ENCODE results near the gene AWAT1.
"Not testable (repeated sequence)": the region's sequence is repeated elsewhere in the genome, so short reads cannot be mapped to it uniquely, and the experiment has no call there.

The AWAT1 gene

GRCh38 chrX:70208479-70208878 is 26.0 kb upstream of the AWAT1 start:
- no peak for DNase-seq
- no peak overlapping the region for H3K4me2 ChIP-seq (ENCODE audit: low read length, poor library complexity, severe bottlenecking)
- H3K23ac ChIP-seq (ENCODE audit: low read length in 2 of 2), result no peak overlapping the region
- no peak overlapping the region for H2BK5ac ChIP-seq (ENCODE audit: low read depth, low read length, poor library complexity, severe bottlenecking)
- H3K36me3 ChIP-seq (ENCODE audit: control insufficient read depth in 1 of 2, insufficient read depth in 2 of 2, low read depth in 1 of 2, low read length in 2 of 2), result no peaks in the 10 kb centered on the region
- no peak overlapping the region for H3K4me3 ChIP-seq (ENCODE audit: insufficient read depth in 1 of 2, low read depth in 1 of 2, low read length in 2 of 2)
- H3K27ac ChIP-seq (ENCODE audit: low read length, poor library complexity, severe bottlenecking), result no peak overlapping the region
- no peak overlapping the region for H3K18ac ChIP-seq (ENCODE audit: low read depth in 1 of 2, low read length in 2 of 2)
- no peak overlapping the region for H4K91ac ChIP-seq (ENCODE audit: low read length)
- no peaks in the 10 kb centered on the region for H3K4me1 ChIP-seq (ENCODE audit: control insufficient read depth, insufficient read depth, low read depth, low read length)
- H3K4ac ChIP-seq (ENCODE audit: low read depth in 1 of 2, low read length in 2 of 2), result no peak overlapping the region
- H2AFZ ChIP-seq (ENCODE audit: low read depth, low read length), result no peak overlapping the region
- no peak overlapping the region for H3K14ac ChIP-seq (ENCODE audit: low read length in 2 of 2)
- H3K9ac ChIP-seq (ENCODE audit: low read length), result no peak overlapping the region
- no peak overlapping the region for H2BK120ac ChIP-seq (ENCODE audit: low read depth, low read length)
- H2AK5ac ChIP-seq (ENCODE audit: low read length, severe bottlenecking), result no peak overlapping the region
- no peaks in the 10 kb centered on the region for H3K79me1 ChIP-seq (replicated peaks; ENCODE audit: low read length, poor library complexity, severe bottlenecking)
- no peak overlapping the region for H4K8ac ChIP-seq (ENCODE audit: low read length)
- no peak overlapping the region for H2BK15ac ChIP-seq (ENCODE audit: low read depth, poor library complexity, severe bottlenecking)
- no peaks in the 10 kb centered on the region for H3K9me3 ChIP-seq (ENCODE audit: control insufficient read depth, low read length)
- peaks cover 0 to 26% of the 10 kb centered on the region in 2 experiments for H3K27me3 ChIP-seq (ENCODE audit: control insufficient read depth in 1 of 2, insufficient read depth in 1 of 2, low read length in 2 of 2)
- H2BK12ac ChIP-seq (ENCODE audit: low read length in 2 of 2), result no peak overlapping the region

DNA sequence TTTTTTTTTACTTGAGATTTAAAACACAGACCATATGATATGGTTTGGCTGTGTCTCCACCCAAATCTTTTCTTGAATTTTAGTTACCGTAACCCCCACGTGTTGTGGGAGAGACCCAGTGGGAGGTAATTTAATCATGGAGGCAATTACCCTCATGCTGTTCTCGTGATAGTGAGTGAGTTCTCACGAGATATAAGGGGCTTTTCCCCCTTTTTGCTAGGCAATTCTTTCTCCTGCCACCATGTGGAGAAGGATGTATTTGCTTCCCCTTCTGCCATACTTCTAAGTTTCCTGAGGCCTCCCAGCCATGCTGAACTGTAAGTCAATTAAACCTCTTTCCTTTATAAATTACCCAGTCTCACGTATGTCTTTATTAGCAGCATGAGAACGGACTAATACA is 24.9 kb upstream of the AWAT1 start:
- WGBS, result 65% methylated on average over 3 of the region's 6 CpGs
- H2AK5ac ChIP-seq (ENCODE audit: low read length, severe bottlenecking); H3K4ac ChIP-seq (ENCODE audit: low read depth in 1 of 2, low read length in 2 of 2); H3K9ac ChIP-seq (ENCODE audit: low read length); H2BK120ac ChIP-seq (ENCODE audit: low read depth, low read length); H2AFZ ChIP-seq (ENCODE audit: low read depth, low read length); H2BK12ac ChIP-seq (ENCODE audit: low read length in 2 of 2); H3K14ac ChIP-seq (ENCODE audit: low read length in 2 of 2); H3K4me2 ChIP-seq (ENCODE audit: low read length, poor library complexity, severe bottlenecking); H3K27ac ChIP-seq (ENCODE audit: low read length, poor library complexity, severe bottlenecking); DNase-seq; H3K18ac ChIP-seq (ENCODE audit: low read depth in 1 of 2, low read length in 2 of 2); H4K91ac ChIP-seq (ENCODE audit: low read length); H3K4me1 ChIP-seq (ENCODE audit: control insufficient read depth, insufficient read depth, low read depth, low read length); H2BK5ac ChIP-seq (ENCODE audit: low read depth, low read length, poor library complexity, severe bottlenecking); H4K8ac ChIP-seq (ENCODE audit: low read length); H3K9me3 ChIP-seq (ENCODE audit: control insufficient read depth, low read length); H3K36me3 ChIP-seq (ENCODE audit: control insufficient read depth in 1 of 2, insufficient read depth in 2 of 2, low read depth in 1 of 2, low read length in 2 of 2); H2BK15ac ChIP-seq (ENCODE audit: low read depth, poor library complexity, severe bottlenecking); H3K79me1 ChIP-seq (replicated peaks; ENCODE audit: low read length, poor library complexity, severe bottlenecking); H3K4me3 ChIP-seq (ENCODE audit: insufficient read depth in 1 of 2, low read depth in 1 of 2, low read length in 2 of 2); H3K23ac ChIP-seq (ENCODE audit: low read length in 2 of 2): not testable (repeated sequence)
- peaks cover 0 to 15% of the 10 kb centered on the region in 2 experiments for H3K27me3 ChIP-seq (ENCODE audit: control insufficient read depth in 1 of 2, insufficient read depth in 1 of 2, low read length in 2 of 2)

DNA sequence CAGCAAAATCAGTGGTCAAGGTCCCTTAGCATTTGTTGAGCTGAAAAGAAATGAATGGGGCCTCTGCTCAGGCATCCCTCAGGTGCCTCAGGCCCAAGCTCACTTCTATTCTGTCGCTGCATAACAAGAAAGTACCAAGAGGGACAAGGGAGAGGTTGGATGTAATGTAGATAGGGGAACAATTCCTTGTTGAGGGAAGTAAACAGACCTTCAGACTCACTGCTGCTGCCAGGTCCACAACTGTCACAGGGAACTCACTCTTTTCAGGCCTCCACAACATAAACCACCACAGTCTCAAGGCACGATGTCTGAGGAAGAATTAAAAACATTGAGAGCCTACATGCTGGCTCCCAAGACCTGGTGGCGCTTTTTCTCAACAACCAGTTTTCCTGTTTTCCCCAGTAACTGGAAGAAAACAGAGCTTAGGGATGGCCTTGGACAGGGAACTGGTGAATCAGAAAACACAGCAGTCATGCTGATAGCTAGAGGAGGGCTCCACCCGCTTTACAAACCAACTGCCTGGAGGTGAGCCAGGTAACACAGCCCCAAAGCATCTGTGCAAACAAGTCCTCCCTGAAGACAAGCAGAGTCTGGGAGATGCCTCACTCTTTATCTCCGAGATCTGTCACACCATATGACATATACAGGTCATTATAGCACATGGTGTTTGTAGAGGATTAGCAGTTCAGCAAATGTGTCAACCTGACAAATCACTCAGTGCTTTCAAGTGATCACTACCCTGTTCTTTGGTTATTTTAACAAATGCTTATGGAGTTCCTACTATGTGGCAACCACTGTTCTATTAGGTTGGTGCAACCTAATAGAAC is 14.3 kb upstream of the AWAT1 start:
- H3K79me1 ChIP-seq (replicated peaks; ENCODE audit: low read length, poor library complexity, severe bottlenecking), result no peaks in the 10 kb centered on the region
- H3K4me1 ChIP-seq (ENCODE audit: control insufficient read depth, insufficient read depth, low read depth, low read length), result no peaks in the 10 kb centered on the region
- H3K23ac ChIP-seq (ENCODE audit: low read length in 2 of 2), result no peak overlapping the region
- H2AFZ ChIP-seq (ENCODE audit: low read depth, low read length), result no peak overlapping the region
- no peak overlapping the region for H3K4me3 ChIP-seq (ENCODE audit: insufficient read depth in 1 of 2, low read depth in 1 of 2, low read length in 2 of 2)
- H2BK12ac ChIP-seq (ENCODE audit: low read length in 2 of 2), result no peak overlapping the region
- H4K8ac ChIP-seq (ENCODE audit: low read length), result no peak overlapping the region
- no peak overlapping the region for H2BK15ac ChIP-seq (ENCODE audit: low read depth, poor library complexity, severe bottlenecking)
- no peak overlapping the region for H3K14ac ChIP-seq (ENCODE audit: low read length in 2 of 2)
- no peak overlapping the region for H3K4me2 ChIP-seq (ENCODE audit: low read length, poor library complexity, severe bottlenecking)
- H2BK5ac ChIP-seq (ENCODE audit: low read depth, low read length, poor library complexity, severe bottlenecking), result no peak overlapping the region
- H3K18ac ChIP-seq (ENCODE audit: low read depth in 1 of 2, low read length in 2 of 2), result no peak overlapping the region
- no peak overlapping the region for H3K9ac ChIP-seq (ENCODE audit: low read length)
- no peak overlapping the region for H3K4ac ChIP-seq (ENCODE audit: low read depth in 1 of 2, low read length in 2 of 2)
- peaks cover 0 to 23% of the 10 kb centered on the region in 2 experiments for H3K27me3 ChIP-seq (ENCODE audit: control insufficient read depth in 1 of 2, insufficient read depth in 1 of 2, low read length in 2 of 2)
- 59% methylated on average over 2 of the region's 5 CpGs for WGBS
- DNase-seq, result no peak
- H3K36me3 ChIP-seq (ENCODE audit: control insufficient read depth in 1 of 2, insufficient read depth in 2 of 2, low read depth in 1 of 2, low read length in 2 of 2), result no peaks in the 10 kb centered on the region
- H4K91ac ChIP-seq (ENCODE audit: low read length), result no peak overlapping the region
- no peak overlapping the region for H3K27ac ChIP-seq (ENCODE audit: low read length, poor library complexity, severe bottlenecking)
- no peak overlapping the region for H2AK5ac ChIP-seq (ENCODE audit: low read length, severe bottlenecking)
- no peaks in the 10 kb centered on the region for H3K9me3 ChIP-seq (ENCODE audit: control insufficient read depth, low read length)
- H2BK120ac ChIP-seq (ENCODE audit: low read depth, low read length), result no peak overlapping the region

DNA sequence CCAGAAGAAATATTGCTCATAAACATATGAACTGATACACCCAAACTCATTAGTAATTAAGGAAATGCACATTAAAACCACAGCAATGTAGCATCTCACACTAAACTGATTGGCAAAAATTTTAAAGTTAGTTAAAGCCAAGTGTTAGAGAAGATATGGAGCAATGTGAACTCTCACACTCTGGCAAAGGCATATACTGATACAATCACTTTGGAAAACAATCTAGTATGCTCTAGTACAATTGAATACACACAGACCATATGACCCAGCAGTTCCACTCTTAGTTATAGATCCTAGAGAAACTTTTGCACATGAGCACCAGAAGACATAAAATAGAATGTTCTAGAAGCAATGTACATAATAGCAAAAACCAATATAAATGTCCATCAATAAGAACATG is 8.4 kb upstream of the AWAT1 start:
- no peak overlapping the region for H3K14ac ChIP-seq (ENCODE audit: low read length in 2 of 2)
- no peak overlapping the region for H3K4ac ChIP-seq (ENCODE audit: low read depth in 1 of 2, low read length in 2 of 2)
- no peak overlapping the region for H3K4me3 ChIP-seq (ENCODE audit: insufficient read depth in 1 of 2, low read depth in 1 of 2, low read length in 2 of 2)
- H3K18ac ChIP-seq (ENCODE audit: low read depth in 1 of 2, low read length in 2 of 2), result no peak overlapping the region
- H2BK120ac ChIP-seq (ENCODE audit: low read depth, low read length), result no peak overlapping the region
- no peak overlapping the region for H2BK15ac ChIP-seq (ENCODE audit: low read depth, poor library complexity, severe bottlenecking)
- no peak overlapping the region for H2AFZ ChIP-seq (ENCODE audit: low read depth, low read length)
- H3K36me3 ChIP-seq (ENCODE audit: control insufficient read depth in 1 of 2, insufficient read depth in 2 of 2, low read depth in 1 of 2, low read length in 2 of 2), result no peaks in the 10 kb centered on the region
- H3K4me2 ChIP-seq (ENCODE audit: low read length, poor library complexity, severe bottlenecking), result no peak overlapping the region
- no peak overlapping the region for H3K27ac ChIP-seq (ENCODE audit: low read length, poor library complexity, severe bottlenecking)
- no peak overlapping the region for H2BK12ac ChIP-seq (ENCODE audit: low read length in 2 of 2)
- no peak overlapping the region for H4K8ac ChIP-seq (ENCODE audit: low read length)
- peaks cover 0 to 34% of the 10 kb centered on the region in 2 experiments for H3K27me3 ChIP-seq (ENCODE audit: control insufficient read depth in 1 of 2, insufficient read depth in 1 of 2, low read length in 2 of 2)
- H3K4me1 ChIP-seq (ENCODE audit: control insufficient read depth, insufficient read depth, low read depth, low read length), result no peaks in the 10 kb centered on the region
- no peaks in the 10 kb centered on the region for H3K79me1 ChIP-seq (replicated peaks; ENCODE audit: low read length, poor library complexity, severe bottlenecking)
- no peak overlapping the region for H2BK5ac ChIP-seq (ENCODE audit: low read depth, low read length, poor library complexity, severe bottlenecking)
- H3K9me3 ChIP-seq (ENCODE audit: control insufficient read depth, low read length), result no peaks in the 10 kb centered on the region
- no peak overlapping the region for H2AK5ac ChIP-seq (ENCODE audit: low read length, severe bottlenecking)
- H3K23ac ChIP-seq (ENCODE audit: low read length in 2 of 2), result no peak overlapping the region
- no peak overlapping the region for H3K9ac ChIP-seq (ENCODE audit: low read length)
- DNase-seq, result no peak
- H4K91ac ChIP-seq (ENCODE audit: low read length), result no peak overlapping the region

Data from mesenchymal stem cell (in vitro differentiated cells and primary cell).